Caki2 (cell line): Measurements from ENCODE around the gene GRID1. TPM values are rescaled to one million over a fixed set of nuclear protein-coding genes. Genes with fewer than 3 reads are reported as not detected.
"Not testable (repeated sequence)": the region's sequence is repeated elsewhere in the genome, so short reads cannot be mapped to it uniquely, and the experiment has no call there.

Experiments
- DNase-seq: peaks from one replicate; pipeline ENCODE4 v3.0.0-alpha.2; 2015; ENCODE audit warnings: low read depth
- in situ Hi-C: cut with HindIII; loops from 2 replicates; pipeline ENCODE4 v1.10.0; 2016; ENCODE audit warnings: low sequenced_read_pairs, low pct_unique_long_range_greater_than_20kb, mixed read lengths
- total RNA-seq: library from RNA; depleted of rRNA; stranded (reverse); fragments of >200 nt; shearing (Covaris generic); gene quantifications from 2 replicates; pipeline ENCODE4 v1.2.3, GENCODE V29; 2014; ENCODE audit warnings: low replicate concordance

Gene GRID1
- total RNA-seq, 1 experiment from 2014 or later = 2.6 TPM

- in situ Hi-C loops = no loop called here
- DNase-seq = no peak
These were observed 257.9 kb downstream of the GRID1 start for GRCh38 chr10:86108696-86109095.

- in situ Hi-C loops = not testable (repeated sequence)
These were observed 258.8 kb downstream of the GRID1 start for GRCh38 chr10:86107611-86108310.

GRCh38 chr10:86107131-86107530, 259.5 kb downstream of the GRID1 start:
- DNase-seq = no peak

More at GRCh38 chr10:86107611-86108310, 258.8 kb downstream of the GRID1 start:
- DNase-seq = not testable (repeated sequence)

DNA sequence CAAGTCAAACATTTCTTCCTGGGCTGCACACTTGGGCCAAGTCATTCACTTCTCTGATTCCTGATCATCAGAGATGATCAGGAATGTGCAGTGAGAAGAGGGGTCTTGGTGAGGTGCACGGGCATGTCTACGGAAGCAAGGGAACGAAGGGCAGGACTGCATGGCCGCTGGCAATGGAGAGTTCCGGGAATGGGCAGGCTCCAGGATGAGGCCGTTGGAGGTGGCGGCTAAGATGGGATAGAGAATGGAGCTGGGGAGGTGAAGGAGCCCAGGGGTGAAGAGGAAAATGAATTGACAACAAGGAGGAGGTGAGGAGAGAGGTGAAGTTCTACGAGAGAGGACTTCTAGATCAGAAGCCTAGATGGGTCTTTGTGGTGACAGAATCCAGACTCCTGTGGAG, 260.0 kb downstream of the GRID1 start:
- in situ Hi-C loops = no loop called here
- DNase-seq = no peak

More at GRCh38 chr10:86107131-86107530, 259.5 kb downstream of the GRID1 start:
- in situ Hi-C loops = no loop called here

- no peak for DNase-seq
- in situ Hi-C loops = no loop called here
These were observed 261.0 kb downstream of the GRID1 start for GRCh38 chr10:86105640-86106039.

GRCh38 chr10:86105181-86105580, 261.4 kb downstream of the GRID1 start:
- in situ Hi-C loops = no loop called here
- no peak for DNase-seq

- in situ Hi-C loops = no loop called here
- peak; percentile 10 for DNase-seq
These were observed 261.9 kb downstream of the GRID1 start for GRCh38 chr10:86104611-86105145.

- no peak for DNase-seq
- in situ Hi-C loops = no loop called here
These were observed 262.4 kb downstream of the GRID1 start for GRCh38 chr10:86104156-86104555.

DNA sequence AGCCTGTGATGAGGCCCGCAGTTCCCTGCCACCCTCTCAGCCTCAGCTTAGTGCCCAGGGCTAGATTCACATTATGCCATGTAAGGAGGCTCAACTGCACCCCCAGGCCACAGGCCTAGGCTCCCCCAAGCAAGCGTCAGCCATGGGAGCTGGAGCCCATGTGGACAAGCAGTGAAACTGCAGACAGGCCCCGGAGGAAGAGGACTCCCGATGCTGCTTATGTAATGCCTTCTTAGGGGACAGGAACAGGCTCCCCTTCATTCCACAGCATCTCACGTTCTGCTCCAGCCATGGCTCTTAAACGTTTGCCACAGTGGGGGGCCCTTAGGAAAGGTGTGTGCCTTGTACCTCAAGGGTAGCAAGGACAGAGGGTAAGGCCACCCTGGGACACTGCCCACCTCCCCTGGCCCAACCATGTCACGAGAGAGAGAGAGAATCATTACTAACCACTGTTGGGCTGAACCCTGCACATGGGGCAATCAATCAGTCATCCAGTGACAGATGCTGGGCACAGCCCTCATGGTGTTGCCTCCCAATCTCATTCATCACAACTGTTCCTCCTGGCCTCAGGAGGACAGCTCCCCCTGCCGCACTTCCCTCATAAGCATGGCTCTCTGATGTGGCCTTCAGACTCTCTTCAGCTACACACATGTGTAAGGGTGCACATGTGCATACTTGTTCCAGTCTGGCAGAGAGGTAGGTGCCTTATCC, 263.0 kb downstream of the GRID1 start:
- DNase-seq = no peak
- in situ Hi-C loops = no loop called here

DNA sequence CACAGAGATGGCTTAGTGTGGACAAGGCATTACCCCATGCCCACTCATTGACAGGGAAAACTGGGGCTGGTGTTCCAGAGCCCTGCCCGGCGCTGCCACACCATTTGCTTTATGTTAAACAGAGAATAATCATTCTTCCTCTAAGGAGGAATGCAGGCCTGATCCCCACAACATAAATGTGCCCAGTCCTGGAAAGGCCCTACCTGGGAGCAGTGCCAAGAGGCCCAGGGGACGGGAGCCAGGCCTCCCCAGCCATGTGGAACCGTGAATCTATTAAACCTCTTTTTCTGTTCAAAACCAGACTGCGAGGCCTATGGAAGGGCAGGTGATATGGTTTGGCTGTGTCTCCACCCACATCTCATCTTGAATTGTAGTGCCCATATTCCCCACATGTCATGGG, 264.1 kb downstream of the GRID1 start:
- in situ Hi-C loops = no loop called here
- peak; percentile 4 for DNase-seq

- DNase-seq = no peak
- in situ Hi-C loops = no loop called here
These were observed 264.6 kb downstream of the GRID1 start for GRCh38 chr10:86102031-86102430.

- in situ Hi-C loops = no loop called here
- DNase-seq = peak; percentile 14
These were observed 266.0 kb downstream of the GRID1 start for GRCh38 chr10:86100581-86101061.

DNA sequence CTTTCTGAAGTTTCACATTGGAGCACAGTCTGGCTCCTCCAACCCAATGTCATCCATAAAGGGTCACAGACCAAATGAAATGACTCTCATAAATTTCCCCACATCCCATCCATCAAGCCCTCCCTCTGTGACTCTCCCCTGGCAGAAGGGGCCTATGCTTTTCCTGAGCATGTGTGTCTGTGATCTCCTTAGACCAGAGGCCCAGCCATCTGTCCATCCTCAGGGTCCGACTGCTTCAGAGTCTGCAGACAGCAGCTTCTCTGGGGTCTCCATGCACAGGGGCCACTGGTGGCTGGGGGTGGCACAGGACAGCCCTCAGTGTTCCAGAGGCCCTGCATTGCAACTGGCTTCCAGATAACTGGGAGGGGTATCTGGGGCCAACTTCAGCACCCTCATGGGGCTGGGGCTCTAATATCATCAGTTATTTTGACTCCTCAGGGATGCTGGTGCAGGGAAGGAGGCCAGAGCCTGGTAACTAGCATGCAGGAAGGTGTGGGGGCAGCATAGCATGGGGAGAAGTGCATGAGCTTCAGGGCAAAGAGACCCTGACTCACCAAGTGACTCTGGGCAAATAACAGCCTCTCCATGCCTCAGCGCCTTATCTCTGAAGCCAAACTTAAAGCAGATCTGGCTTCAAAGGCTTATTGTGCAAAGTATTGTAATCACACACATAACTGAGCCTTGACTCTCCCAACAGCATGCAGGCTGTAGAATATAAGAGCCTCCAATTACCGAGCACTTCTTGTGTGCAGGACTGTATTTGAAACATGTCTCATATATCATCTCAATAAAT, 266.9 kb downstream of the GRID1 start:
- no peak for DNase-seq
- in situ Hi-C loops = no loop called here

- no peak for DNase-seq
- in situ Hi-C loops = no loop called here
These were observed 268.3 kb downstream of the GRID1 start for GRCh38 chr10:86098187-86098881.

DNA sequence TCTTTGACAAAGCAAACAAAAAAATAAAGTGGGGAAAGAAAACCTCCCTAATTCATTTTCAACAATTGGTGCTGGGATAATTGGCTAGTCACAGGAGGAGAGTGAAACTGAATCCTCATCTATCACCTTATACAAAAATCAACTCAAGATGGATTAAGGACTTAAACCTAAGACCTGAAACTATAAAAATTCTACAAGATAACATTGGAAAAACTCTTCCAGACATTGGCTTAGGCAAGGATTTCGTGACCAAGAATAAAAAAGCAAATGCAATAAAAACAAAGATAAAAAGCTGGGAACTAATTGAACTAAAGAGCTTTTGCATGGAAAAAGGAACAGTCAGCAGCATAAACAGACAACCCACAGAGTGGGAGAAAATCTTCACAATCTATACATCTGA, 271.5 kb downstream of the GRID1 start:
- in situ Hi-C loops, DNase-seq: not testable (repeated sequence)

DNA sequence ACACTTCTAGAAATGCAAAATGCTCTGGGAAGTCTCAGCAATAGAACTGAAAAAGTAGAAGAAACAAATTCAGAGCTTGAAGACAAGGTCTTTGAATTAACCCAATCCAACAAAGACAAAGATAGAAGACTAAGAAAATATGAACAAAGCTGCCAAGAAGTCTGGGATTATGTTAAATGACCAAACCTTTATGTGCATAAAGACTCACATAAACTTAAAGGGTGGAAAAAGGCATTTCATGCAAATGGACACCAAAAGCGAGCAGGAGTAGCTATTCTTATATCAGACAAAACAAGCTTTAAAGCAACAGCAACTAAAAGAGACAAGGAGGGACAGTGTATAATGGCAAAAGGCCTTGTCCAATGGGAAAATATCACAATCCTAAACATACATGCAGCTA, 274.3 kb downstream of the GRID1 start:
- DNase-seq, in situ Hi-C loops: not testable (repeated sequence)

DNA sequence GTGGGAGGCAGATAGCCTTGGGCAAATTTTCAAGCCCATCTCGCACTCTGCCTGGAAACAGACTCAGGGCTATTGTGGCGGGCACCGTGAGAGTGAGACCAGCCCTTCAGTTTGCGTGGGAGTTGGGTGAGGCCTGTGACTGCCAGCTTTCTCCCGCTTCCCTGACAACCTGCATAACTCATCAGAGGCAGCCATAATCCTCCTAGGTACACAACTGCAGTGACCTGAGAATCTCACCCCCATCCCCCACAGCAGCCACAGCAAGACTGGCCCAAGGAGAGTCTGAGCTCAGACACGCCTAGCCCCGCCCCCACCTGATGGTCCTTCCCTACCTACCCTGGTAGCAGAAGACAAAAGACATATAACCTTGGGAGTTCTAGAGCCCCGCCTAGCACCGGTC, 275.4 kb downstream of the GRID1 start:
- in situ Hi-C loops = no loop called here
- DNase-seq = no peak

GRCh38 chr10:86090807-86091206, 275.8 kb downstream of the GRID1 start:
- in situ Hi-C loops = no loop called here
- DNase-seq = no peak
